H9 (cell line): Measurements from ENCODE around the gene DLD. TPM values are rescaled to one million over a fixed set of nuclear protein-coding genes. Genes with fewer than 3 reads are reported as not detected.

Experiments used
- DNase-seq: peaks from one replicate; pipeline ENCODE4 v3.0.0-alpha.2; 2017
- H2AFZ ChIP-seq: one replicate; pipeline ENCODE4 v1.6.1; 2013; ENCODE audit warnings: mild to moderate bottlenecking, low read length, control low read depth, moderate library complexity
- H2AK5ac ChIP-seq: 2 replicates; pipeline ENCODE4 v1.6.1; 2013; ENCODE audit warnings: low read length, control low read depth, mixed read lengths; ENCODE audit not compliant: insufficient read length
- H2BK120ac ChIP-seq: one replicate; pipeline ENCODE4 v1.6.1; 2013; ENCODE audit warnings: low read depth, mild to moderate bottlenecking, low read length, control low read depth, inconsistent platforms; ENCODE audit not compliant: poor library complexity, severe bottlenecking
- H2BK12ac ChIP-seq: 2 replicates; pipeline ENCODE4 v1.6.1; 2013; ENCODE audit warnings: low read length, control low read depth, mixed read lengths, low read depth; ENCODE audit not compliant: insufficient read length
- H2BK15ac ChIP-seq: 2 replicates; pipeline ENCODE4 v1.6.1; 2013; ENCODE audit warnings: low read depth, low read length, control low read depth
- H2BK20ac ChIP-seq: one replicate; pipeline ENCODE4 v1.6.1; 2013; ENCODE audit warnings: low read depth, mild to moderate bottlenecking, low read length, control low read depth, inconsistent platforms; ENCODE audit not compliant: poor library complexity, severe bottlenecking
- H2BK5ac ChIP-seq: 2 replicates; pipeline ENCODE4 v1.6.1; 2013; ENCODE audit warnings: low read length, control low read depth, mixed read lengths; ENCODE audit not compliant: insufficient read length
- H3K14ac ChIP-seq: 2 replicates; pipeline ENCODE4 v1.6.1; 2013; ENCODE audit warnings: low read length, control low read depth; ENCODE audit not compliant: insufficient read depth
- H3K18ac ChIP-seq: 2 replicates; pipeline ENCODE4 v1.6.1; 2013; ENCODE audit warnings: low read depth, mild to moderate bottlenecking, mixed read lengths, low read length, control low read depth; ENCODE audit not compliant: insufficient read length
- H3K23ac ChIP-seq: 2 replicates; pipeline ENCODE4 v1.6.1; 2013; ENCODE audit warnings: low read length, control low read depth, mixed read lengths, low read depth; ENCODE audit not compliant: insufficient read length
- H3K23me2 ChIP-seq: 2 replicates; pipeline ENCODE4 v1.6.1; 2013; ENCODE audit warnings: low read depth, mild to moderate bottlenecking, mixed read lengths, low read length, control low read depth; ENCODE audit not compliant: insufficient read length, poor library complexity, severe bottlenecking
- H3K27ac ChIP-seq: 2 replicates; pipeline ENCODE4 v1.5.1; 2013; ENCODE audit warnings: low read length, control low read depth, mixed read lengths, low read depth; ENCODE audit not compliant: insufficient read length
- H3K27me3 ChIP-seq: 2 replicates; pipeline ENCODE4 v1.6.1; 2013; ENCODE audit warnings: low read length, control low read depth, inconsistent platforms; ENCODE audit not compliant: insufficient read depth
- H3K4ac ChIP-seq: 2 replicates; pipeline ENCODE4 v1.6.1; 2013; ENCODE audit warnings: low read depth, mild to moderate bottlenecking, control low read depth, inconsistent platforms, low read length, moderate library complexity
- H3K4me1 ChIP-seq: 2 replicates; pipeline ENCODE4 v1.6.1; 2013; ENCODE audit warnings: low read length, control low read depth, inconsistent platforms; ENCODE audit not compliant: insufficient read depth
- H3K4me2 ChIP-seq: 2 replicates; pipeline ENCODE4 v1.6.1; 2013; ENCODE audit warnings: low read length, control low read depth, mixed read lengths; ENCODE audit not compliant: insufficient read length, insufficient read depth
- H3K56ac ChIP-seq: 2 replicates; pipeline ENCODE4 v1.6.1; 2013; ENCODE audit warnings: low read depth, mild to moderate bottlenecking, mixed read lengths, low read length, control low read depth; ENCODE audit not compliant: insufficient read length
- H3K79me1 ChIP-seq: 2 replicates; pipeline ENCODE4 v1.6.1; 2013; ENCODE audit warnings: low read depth, mild to moderate bottlenecking, moderate library complexity, low read length, control low read depth, inconsistent platforms; ENCODE audit not compliant: insufficient read depth, poor library complexity, severe bottlenecking
- H3K79me2 ChIP-seq: 2 replicates; pipeline ENCODE4 v1.6.1; 2013; ENCODE audit warnings: low read length, control low read depth, inconsistent platforms; ENCODE audit not compliant: insufficient read depth
- H3K9ac ChIP-seq: 2 replicates; pipeline ENCODE4 v1.6.1; 2013; ENCODE audit warnings: low read length, control low read depth, mixed read lengths; ENCODE audit not compliant: insufficient read length; ENCODE audit errors: extremely low read depth
- H3K9me3 ChIP-seq: one replicate; pipeline ENCODE4 v1.6.1; 2013; ENCODE audit warnings: low read depth, low read length, inconsistent platforms; ENCODE audit not compliant: control insufficient read depth
- H3T11ph ChIP-seq: one replicate; pipeline ENCODE4 v1.6.1; 2013; ENCODE audit warnings: mild to moderate bottlenecking, low read length, control low read depth, inconsistent platforms
- H4K20me1 ChIP-seq: one replicate; pipeline ENCODE4 v1.6.1; 2013; ENCODE audit not compliant: control insufficient read depth, insufficient read length, insufficient read depth
- H4K5ac ChIP-seq: 2 replicates; pipeline ENCODE4 v1.6.1; 2013; ENCODE audit warnings: low read depth, mild to moderate bottlenecking, mixed read lengths, low read length, control low read depth; ENCODE audit not compliant: insufficient read length
- H4K8ac ChIP-seq: replicated peaks from 2 replicates; pipeline ENCODE4 v1.6.1; 2013; ENCODE audit warnings: low read length, control low read depth, mixed read lengths, low read depth; ENCODE audit not compliant: insufficient read length
- H4K91ac ChIP-seq: 2 replicates; pipeline ENCODE4 v1.6.1; 2013; ENCODE audit warnings: low read depth, mild to moderate bottlenecking, moderate library complexity, mixed read lengths, low read length, control low read depth; ENCODE audit not compliant: insufficient read length
- H3K27ac Mint-ChIP-seq, 3 experiments: 2 replicates in 2 of 3; 3 replicates in 1 of 3; pipeline ENCODE4 v1.8.0; 2020 to 2021; ENCODE audit warnings: mixed read lengths in 3 of 3, mild to moderate bottlenecking in 1 of 3, moderate library complexity in 1 of 3
- H3K27me3 Mint-ChIP-seq: 2 replicates; pipeline ENCODE4 v1.8.0; 2021; ENCODE audit warnings: low read depth, mild to moderate bottlenecking, moderate library complexity, mixed read lengths
- H3K36me3 Mint-ChIP-seq, 3 experiments: 2 replicates in 2 of 3; 3 replicates in 1 of 3; pipeline ENCODE4 v1.8.0; 2020 to 2021; ENCODE audit warnings: low read depth in 3 of 3, mixed read lengths in 3 of 3; ENCODE audit not compliant: insufficient read depth in 1 of 3
- H3K4me1 Mint-ChIP-seq, 2 experiments: 2 replicates each; pipeline ENCODE4 v1.8.0; 2020; ENCODE audit warnings: mixed read lengths in 2 of 2
- H3K4me3 Mint-ChIP-seq, 2 experiments: 2 replicates in 1 of 2; 3 replicates in 1 of 2; pipeline ENCODE4 v1.8.0; 2020 to 2021; ENCODE audit warnings: mild to moderate bottlenecking in 2 of 2, mixed read lengths in 2 of 2, moderate library complexity in 1 of 2
- H3K9me3 Mint-ChIP-seq, 2 experiments: 2 replicates in 1 of 2; 3 replicates in 1 of 2; pipeline ENCODE4 v1.8.0; 2020; ENCODE audit warnings: mild to moderate bottlenecking in 2 of 2, mixed read lengths in 2 of 2, moderate library complexity in 1 of 2
- WGBS: extraction: QIAGEN DNeasy Blood & Tissue Kit; methylation state at CpG from one replicate; pipeline ENCODE4 v1.1.7; 2013; ENCODE audit warnings: missing lambda C conversion rate, low lambda C conversion rate, mixed read lengths; ENCODE audit not compliant: insufficient read length; ENCODE audit errors: extremely low coverage; 5-methylcytosine and 5-hydroxymethylcytosine counted together
- total RNA-seq: library from RNA; stranded (reverse); gene quantifications from 2 replicates; pipeline ENCODE4 v1.2.1, GENCODE V29; 2021
- TF ChIP-seq, protein P1 (sequence below): fragments of 200-600 bp; sonication (generic); conservative IDR thresholded peaks from 3 replicates; pipeline ENCODE4 v1.8.0; 2021; ENCODE audit warnings: antibody characterized with exemption, mild to moderate bottlenecking

Gene DLD
- total RNA-seq, 1 experiment from 2014 or later: 93.7 TPM

- H2BK12ac ChIP-seq: no peak overlapping the region
- no peak overlapping the region for H2BK120ac ChIP-seq
- no peak overlapping the region for H4K5ac ChIP-seq
- H2AK5ac ChIP-seq: no peak overlapping the region
- no peak for DNase-seq
- H3K23me2 ChIP-seq: no peaks in the 10 kb centered on the region
- H4K20me1 ChIP-seq: no peaks in the 10 kb centered on the region
- no peak overlapping the region for H2AFZ ChIP-seq
- Mint-ChIP-seq H3K27me3 (no peaks in the 10 kb centered on the region), H3K9me3 (no peaks in the 10 kb centered on the region), H3K4me3 (no peak overlapping the region), H3K4me1 (peaks cover 23 to 31% of the 10 kb centered on the region in 2 experiments), H3K36me3 (peaks cover 33 to 78% (median 69%) of the 10 kb centered on the region in 3 experiments; a peak in 6 of 7 replicates), H3K27ac (peak overlapping the region in 1 of 3 experiments; percentile 41; a peak in 2 of 7 replicates)
- TF ChIP-seq, protein P1, sequence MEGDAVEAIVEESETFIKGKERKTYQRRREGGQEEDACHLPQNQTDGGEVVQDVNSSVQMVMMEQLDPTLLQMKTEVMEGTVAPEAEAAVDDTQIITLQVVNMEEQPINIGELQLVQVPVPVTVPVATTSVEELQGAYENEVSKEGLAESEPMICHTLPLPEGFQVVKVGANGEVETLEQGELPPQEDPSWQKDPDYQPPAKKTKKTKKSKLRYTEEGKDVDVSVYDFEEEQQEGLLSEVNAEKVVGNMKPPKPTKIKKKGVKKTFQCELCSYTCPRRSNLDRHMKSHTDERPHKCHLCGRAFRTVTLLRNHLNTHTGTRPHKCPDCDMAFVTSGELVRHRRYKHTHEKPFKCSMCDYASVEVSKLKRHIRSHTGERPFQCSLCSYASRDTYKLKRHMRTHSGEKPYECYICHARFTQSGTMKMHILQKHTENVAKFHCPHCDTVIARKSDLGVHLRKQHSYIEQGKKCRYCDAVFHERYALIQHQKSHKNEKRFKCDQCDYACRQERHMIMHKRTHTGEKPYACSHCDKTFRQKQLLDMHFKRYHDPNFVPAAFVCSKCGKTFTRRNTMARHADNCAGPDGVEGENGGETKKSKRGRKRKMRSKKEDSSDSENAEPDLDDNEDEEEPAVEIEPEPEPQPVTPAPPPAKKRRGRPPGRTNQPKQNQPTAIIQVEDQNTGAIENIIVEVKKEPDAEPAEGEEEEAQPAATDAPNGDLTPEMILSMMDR: no peak
- H3K4ac ChIP-seq: no peak overlapping the region
- H3K79me2 ChIP-seq: no peaks in the 10 kb centered on the region
- no peak overlapping the region for H4K8ac ChIP-seq
- no peak overlapping the region for H3T11ph ChIP-seq
- no peak overlapping the region for H2BK20ac ChIP-seq
- no CpG with 5 or more reads among the region's 9 CpGs for WGBS
- no peak overlapping the region for H3K23ac ChIP-seq
- H2BK5ac ChIP-seq: no peak overlapping the region
- H3K9ac ChIP-seq: no peak overlapping the region
- H3K9me3 ChIP-seq: no peaks in the 10 kb centered on the region
- no peak overlapping the region for H3K56ac ChIP-seq
- H3K79me1 ChIP-seq: no peaks in the 10 kb centered on the region
- H3K27ac ChIP-seq: no peak overlapping the region
- no peak overlapping the region for H3K14ac ChIP-seq
- no peak overlapping the region for H4K91ac ChIP-seq
- H3K18ac ChIP-seq: no peak overlapping the region
- peaks cover 12% of the 10 kb centered on the region; the same call in 1 of the 2 replicates for H3K4me1 ChIP-seq
- H2BK15ac ChIP-seq: no peak overlapping the region
- H3K4me2 ChIP-seq: no peak overlapping the region
- no peaks in the 10 kb centered on the region for H3K27me3 ChIP-seq
Measured at GRCh38 chr7:107961405-107961804, 70.4 kb downstream of the DLD start.
